WTC11 (cell line): ENCODE results near the gene CRABP2. TPM values are rescaled to one million over a fixed set of nuclear protein-coding genes. Genes with fewer than 3 reads are reported as not detected.
A peak's percentile ranks its signal among the peaks of the same experiment; 100 is the strongest.

Experiments
- ATAC-seq: fragments of 200-7000 bp; cut with Tn5 transposase; 2 replicates; pipeline ENCODE4 v1.10.0; 2021; ENCODE audit warnings: mild to moderate bottlenecking, moderate library complexity
- CTCF ChIA-PET: fragments of 300-600 bp; sonication (Branson Sonifier 250); formaldehyde crosslinking; loops from one replicate; lab custom pipeline; 2021; ENCODE audit warnings: antibody characterized with exemption; lab: Charles Lee
- POLR2A ChIA-PET: fragments of 350-600 bp; sonication (Branson Sonifier 250); formaldehyde crosslinking; loops from one replicate; lab custom pipeline; 2021; ENCODE audit warnings: antibody characterized with exemption; lab: Charles Lee
- DNase-seq: peaks from one replicate; pipeline ENCODE4 v3.0.0; 2021; ENCODE audit warnings: low spot score
- H3K27ac Mint-ChIP-seq: 2 replicates; pipeline ENCODE4 v1.8.0; 2021; ENCODE audit warnings: mixed read lengths
- H3K27me3 Mint-ChIP-seq: 2 replicates; pipeline ENCODE4 v1.8.0; 2021; ENCODE audit warnings: low read depth, mild to moderate bottlenecking, moderate library complexity, mixed read lengths
- H3K36me3 Mint-ChIP-seq: 2 replicates; pipeline ENCODE4 v1.8.0; 2021; ENCODE audit warnings: mixed read lengths
- H3K4me1 Mint-ChIP-seq: 2 replicates; pipeline ENCODE4 v1.8.0; 2022; ENCODE audit warnings: mixed read lengths
- H3K4me3 Mint-ChIP-seq: 2 replicates; pipeline ENCODE4 v1.8.0; 2021; ENCODE audit warnings: mild to moderate bottlenecking, moderate library complexity, mixed read lengths
- H3K9me3 Mint-ChIP-seq: 2 replicates; pipeline ENCODE4 v1.8.0; 2021; ENCODE audit warnings: mixed read lengths
- CBFB ChIP-seq: sonication (generic); formaldehyde crosslinking; IDR thresholded peaks from 2 replicates; pipeline ENCODE4 v1.8.1; 2022; ENCODE audit warnings: mild to moderate bottlenecking, low read depth, missing genetic modification reagents
- FOXK1 ChIP-seq: sonication (generic); formaldehyde crosslinking; IDR thresholded peaks from 2 replicates; pipeline ENCODE4 v1.8.0; 2022; ENCODE audit warnings: mild to moderate bottlenecking, moderate library complexity, missing genetic modification reagents
- FOXP4 ChIP-seq: sonication (generic); formaldehyde crosslinking; IDR thresholded peaks from 2 replicates; pipeline ENCODE4 v1.8.0; 2022; ENCODE audit warnings: mild to moderate bottlenecking, missing genetic modification reagents
- RELA ChIP-seq: sonication (generic); formaldehyde crosslinking; IDR thresholded peaks from 2 replicates; pipeline ENCODE4 v1.8.1; 2022; ENCODE audit warnings: missing genetic modification reagents, mild to moderate bottlenecking, borderline replicate concordance
- STAT6 ChIP-seq: sonication (generic); formaldehyde crosslinking; conservative IDR thresholded peaks from 2 replicates; pipeline ENCODE4 v1.8.1; 2023; ENCODE audit warnings: mild to moderate bottlenecking, low read depth, missing genetic modification reagents, moderate library complexity
- TEAD1 ChIP-seq: sonication (generic); formaldehyde crosslinking; IDR thresholded peaks from 2 replicates; pipeline ENCODE4 v1.8.0; 2022; ENCODE audit warnings: mild to moderate bottlenecking, missing genetic modification reagents
- ZBTB43 ChIP-seq: sonication (generic); formaldehyde crosslinking; IDR thresholded peaks from 2 replicates; pipeline ENCODE4 v1.8.1; 2023; ENCODE audit warnings: mild to moderate bottlenecking, missing genetic modification reagents
- ZNF281 ChIP-seq: sonication (generic); formaldehyde crosslinking; IDR thresholded peaks from 2 replicates; pipeline ENCODE4 v1.8.0; 2023; ENCODE audit warnings: mild to moderate bottlenecking, missing genetic modification reagents
- ZNF512 ChIP-seq: sonication (generic); formaldehyde crosslinking; IDR thresholded peaks from 2 replicates; pipeline ENCODE4 v1.8.1; 2022; ENCODE audit warnings: missing genetic modification reagents, borderline replicate concordance
- ZNF671 ChIP-seq: fragments of 250-450 bp; sonication (Bioruptor Pico); IDR thresholded peaks from 2 replicates; pipeline ENCODE4 v1.8.0; 2021; ENCODE audit warnings: mild to moderate bottlenecking
- total RNA-seq: library from RNA; stranded (reverse); gene quantifications from 3 replicates; pipeline ENCODE4 v1.2.3, GENCODE V29; 2021

CRABP2 gene
- total RNA-seq, 1 experiment from 2014 or later: 135 TPM

- no peak for TF ChIP-seq STAT6 (CRISPR knock-in tag)
Measured at GRCh38 chr1:156665539-156665938, 39.8 kb downstream of the CRABP2 start (continued).

GRCh38 chr1:156664767-156665411 lies 40.5 kb downstream of the CRABP2 start:
- no peaks in the 10 kb centered on the region; the same call in 1 of the 2 replicates for H3K27me3 Mint-ChIP-seq
- DNase-seq (no peak), ATAC-seq (peak; percentile 6)
- H3K27ac Mint-ChIP-seq: peak overlapping the region; percentile 80; the same call in 1 of the 2 replicates
- H3K4me3 Mint-ChIP-seq: no peak overlapping the region; the same call in 1 of the 2 replicates
- CTCF ChIA-PET: interaction anchor here (0.6 to 12.6 kb wide), 9 partner anchors 15 to 184 kb away, joined by 3 to 437 read pairs (median 11); partner anchors contain the start of genes CRABP2, HAPLN2, ISG20L2 and METTL25B
- TF ChIP-seq FOXP4 (CRISPR knock-in tag) (no peak), RELA (CRISPR knock-in tag) (no peak), TEAD1 (CRISPR knock-in tag) (no peak), ZNF671 (no peak), FOXK1 (no peak), ZNF281 (CRISPR knock-in tag) (no peak), ZBTB43 (CRISPR knock-in tag) (no peak), ZNF512 (CRISPR knock-in tag) (no peak), CBFB (no peak)
- H3K36me3 Mint-ChIP-seq: no peaks in the 10 kb centered on the region
- POLR2A ChIA-PET: interaction anchor here (1.1 to 8.2 kb wide), 6 partner anchors 11 to 87 kb away, joined by 3 to 150 read pairs (median 4); partner anchors contain the start of genes CRABP2, HDGF, NAXE and NES
- no peaks in the 10 kb centered on the region for H3K9me3 Mint-ChIP-seq
- peaks cover 92% of the 10 kb centered on the region for H3K4me1 Mint-ChIP-seq
